Calu3 (cell line): ENCODE measurements around the gene WBP1L. TPM values are rescaled to one million over a fixed set of nuclear protein-coding genes. Genes with fewer than 3 reads are reported as not detected.

Source experiments
- BruUV-seq: library from RNA; stranded (reverse); fragments of 400-500 nt; replicated peaks from 2 replicates; lab custom pipeline; 2021; lab: Mats Ljungman, UMichigan
- CTCF ChIA-PET: fragments of 300-600 bp; sonication (Branson Sonifier 250); formaldehyde crosslinking; loops from one replicate; lab custom pipeline; 2022; ENCODE audit warnings: antibody characterized with exemption; lab: Charles Lee
- DNase-seq: peaks from one replicate; pipeline ENCODE4 v3.0.0; 2022
- H3K27ac Mint-ChIP-seq: one replicate; pipeline ENCODE4 v1.8.0; 2022; ENCODE audit warnings: mixed read lengths; ENCODE audit not compliant: unreplicated experiment
- H3K27me3 Mint-ChIP-seq: one replicate; pipeline ENCODE4 v1.8.0; 2022; ENCODE audit warnings: mixed read lengths; ENCODE audit not compliant: unreplicated experiment
- H3K36me3 Mint-ChIP-seq: one replicate; pipeline ENCODE4 v1.8.0; 2022; ENCODE audit warnings: mild to moderate bottlenecking, moderate library complexity, mixed read lengths; ENCODE audit not compliant: insufficient read depth, unreplicated experiment
- H3K4me1 Mint-ChIP-seq: one replicate; pipeline ENCODE4 v1.8.0; 2022; ENCODE audit warnings: mild to moderate bottlenecking, low read depth, mixed read lengths; ENCODE audit not compliant: unreplicated experiment
- H3K4me3 Mint-ChIP-seq: one replicate; pipeline ENCODE4 v1.8.0; 2022; ENCODE audit warnings: mild to moderate bottlenecking, low read depth, moderate library complexity, mixed read lengths; ENCODE audit not compliant: unreplicated experiment
- H3K9me3 Mint-ChIP-seq: one replicate; pipeline ENCODE4 v1.8.0; 2022; ENCODE audit warnings: low read depth, mixed read lengths; ENCODE audit not compliant: unreplicated experiment
- intact Hi-C: fragments of 100-400 bp; cut with micrococcal nuclease; formaldehyde crosslinking; loops from one replicate; pipeline ENCODE4 v1.10.0; 2022; ENCODE audit not compliant: unreplicated experiment
- total RNA-seq: library from RNA; stranded (reverse); gene quantifications from 2 replicates; pipeline ENCODE4 v1.2.3, GENCODE V29; 2022
- TF ChIP-seq, protein P1 (sequence below): fragments of 200-600 bp; IDR thresholded peaks from one replicate; pipeline ENCODE4 v1.8.0; 2022; ENCODE audit warnings: antibody characterized with exemption; ENCODE audit not compliant: unreplicated experiment

Gene WBP1L
- total RNA-seq, 1 experiment from 2014 or later, result 19.9 TPM

DNA sequence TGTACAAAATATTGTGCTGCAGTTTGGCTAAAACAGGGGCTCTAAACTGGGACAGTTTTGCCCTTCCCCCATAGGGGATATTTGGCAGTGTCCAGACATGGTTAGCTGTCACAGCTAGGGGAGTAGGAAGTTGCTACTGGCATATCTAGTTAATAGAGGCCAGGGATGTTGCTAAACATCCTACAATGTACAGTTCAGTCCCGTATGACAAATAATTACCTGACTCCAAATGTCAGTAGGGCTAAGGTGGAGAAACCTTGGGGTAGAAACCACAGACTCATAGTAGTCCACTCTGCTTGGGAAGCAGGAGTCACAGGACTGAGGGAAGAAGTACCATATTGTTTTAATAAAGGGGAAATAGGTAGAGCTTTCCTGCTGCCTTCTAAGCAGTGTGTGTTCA lies 39.8 kb downstream of the WBP1L start:
- no peaks in the 10 kb centered on the region for H3K36me3 Mint-ChIP-seq
- CTCF ChIA-PET, result no interaction called here
- H3K9me3 Mint-ChIP-seq, result no peaks in the 10 kb centered on the region
- H3K27ac Mint-ChIP-seq, result no peak overlapping the region
- H3K4me3 Mint-ChIP-seq, result no peak overlapping the region
- intact Hi-C loops, result no loop called here
- TF ChIP-seq, protein P1, sequence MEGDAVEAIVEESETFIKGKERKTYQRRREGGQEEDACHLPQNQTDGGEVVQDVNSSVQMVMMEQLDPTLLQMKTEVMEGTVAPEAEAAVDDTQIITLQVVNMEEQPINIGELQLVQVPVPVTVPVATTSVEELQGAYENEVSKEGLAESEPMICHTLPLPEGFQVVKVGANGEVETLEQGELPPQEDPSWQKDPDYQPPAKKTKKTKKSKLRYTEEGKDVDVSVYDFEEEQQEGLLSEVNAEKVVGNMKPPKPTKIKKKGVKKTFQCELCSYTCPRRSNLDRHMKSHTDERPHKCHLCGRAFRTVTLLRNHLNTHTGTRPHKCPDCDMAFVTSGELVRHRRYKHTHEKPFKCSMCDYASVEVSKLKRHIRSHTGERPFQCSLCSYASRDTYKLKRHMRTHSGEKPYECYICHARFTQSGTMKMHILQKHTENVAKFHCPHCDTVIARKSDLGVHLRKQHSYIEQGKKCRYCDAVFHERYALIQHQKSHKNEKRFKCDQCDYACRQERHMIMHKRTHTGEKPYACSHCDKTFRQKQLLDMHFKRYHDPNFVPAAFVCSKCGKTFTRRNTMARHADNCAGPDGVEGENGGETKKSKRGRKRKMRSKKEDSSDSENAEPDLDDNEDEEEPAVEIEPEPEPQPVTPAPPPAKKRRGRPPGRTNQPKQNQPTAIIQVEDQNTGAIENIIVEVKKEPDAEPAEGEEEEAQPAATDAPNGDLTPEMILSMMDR, result no peak
- BruUV-seq, result no TSS peak
- H3K27me3 Mint-ChIP-seq, result no peaks in the 10 kb centered on the region
- DNase-seq, result no peak
- H3K4me1 Mint-ChIP-seq, result peaks cover 8% of the 10 kb centered on the region

GRCh38 chr10:102785818-102786217 lies 42.1 kb downstream of the WBP1L start:
- Mint-ChIP-seq H3K9me3 (no peaks in the 10 kb centered on the region), H3K36me3 (no peaks in the 10 kb centered on the region), H3K27ac (no peak overlapping the region), H3K4me3 (no peak overlapping the region), H3K27me3 (no peaks in the 10 kb centered on the region), H3K4me1 (no peaks in the 10 kb centered on the region)
- TF ChIP-seq, protein P1, result no peak
- CTCF ChIA-PET, result no interaction called here
- intact Hi-C loops, result no loop called here
- BruUV-seq, result no TSS peak
- DNase-seq, result no peak

DNA sequence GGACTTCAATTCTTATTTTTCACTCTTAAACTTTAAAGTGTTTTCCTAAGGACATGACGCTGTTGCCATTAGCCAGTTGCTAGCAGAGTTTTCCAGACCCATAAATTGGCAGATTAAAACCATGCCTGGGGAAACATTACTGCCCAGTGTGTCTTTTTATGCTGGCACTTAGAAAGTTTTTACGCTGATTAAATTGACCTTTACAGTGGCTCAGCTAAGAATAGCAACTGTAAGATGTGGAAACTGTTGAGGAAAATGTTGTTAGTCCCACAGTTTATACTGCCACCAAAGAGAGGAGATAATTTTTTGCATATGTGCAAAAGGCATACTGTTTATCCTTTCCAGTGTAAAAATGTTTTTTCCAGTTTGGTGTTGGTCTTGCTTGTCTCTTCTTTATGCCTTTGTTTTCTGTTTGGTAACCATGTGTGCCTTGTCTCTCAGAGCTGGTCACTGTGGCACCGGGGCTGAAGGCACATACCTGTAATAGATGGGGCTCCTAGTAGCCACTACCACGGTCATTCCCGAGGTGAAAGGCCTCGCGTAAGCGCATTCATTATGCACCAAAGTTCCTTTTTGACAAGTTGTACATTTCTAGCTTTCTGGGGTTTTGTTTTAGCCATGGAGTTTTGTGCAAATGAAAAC lies 48.1 kb downstream of the WBP1L start:
- H3K27ac Mint-ChIP-seq, result no peak overlapping the region
- H3K4me3 Mint-ChIP-seq, result no peak overlapping the region
- H3K36me3 Mint-ChIP-seq, result no peaks in the 10 kb centered on the region
- DNase-seq, result no peak
- H3K4me1 Mint-ChIP-seq, result no peaks in the 10 kb centered on the region
- TF ChIP-seq, protein P1, result no peak
- no peaks in the 10 kb centered on the region for H3K9me3 Mint-ChIP-seq
- CTCF ChIA-PET, result no interaction called here
- intact Hi-C loops, result no loop called here
- no peaks in the 10 kb centered on the region for H3K27me3 Mint-ChIP-seq
- no TSS peak for BruUV-seq

DNA sequence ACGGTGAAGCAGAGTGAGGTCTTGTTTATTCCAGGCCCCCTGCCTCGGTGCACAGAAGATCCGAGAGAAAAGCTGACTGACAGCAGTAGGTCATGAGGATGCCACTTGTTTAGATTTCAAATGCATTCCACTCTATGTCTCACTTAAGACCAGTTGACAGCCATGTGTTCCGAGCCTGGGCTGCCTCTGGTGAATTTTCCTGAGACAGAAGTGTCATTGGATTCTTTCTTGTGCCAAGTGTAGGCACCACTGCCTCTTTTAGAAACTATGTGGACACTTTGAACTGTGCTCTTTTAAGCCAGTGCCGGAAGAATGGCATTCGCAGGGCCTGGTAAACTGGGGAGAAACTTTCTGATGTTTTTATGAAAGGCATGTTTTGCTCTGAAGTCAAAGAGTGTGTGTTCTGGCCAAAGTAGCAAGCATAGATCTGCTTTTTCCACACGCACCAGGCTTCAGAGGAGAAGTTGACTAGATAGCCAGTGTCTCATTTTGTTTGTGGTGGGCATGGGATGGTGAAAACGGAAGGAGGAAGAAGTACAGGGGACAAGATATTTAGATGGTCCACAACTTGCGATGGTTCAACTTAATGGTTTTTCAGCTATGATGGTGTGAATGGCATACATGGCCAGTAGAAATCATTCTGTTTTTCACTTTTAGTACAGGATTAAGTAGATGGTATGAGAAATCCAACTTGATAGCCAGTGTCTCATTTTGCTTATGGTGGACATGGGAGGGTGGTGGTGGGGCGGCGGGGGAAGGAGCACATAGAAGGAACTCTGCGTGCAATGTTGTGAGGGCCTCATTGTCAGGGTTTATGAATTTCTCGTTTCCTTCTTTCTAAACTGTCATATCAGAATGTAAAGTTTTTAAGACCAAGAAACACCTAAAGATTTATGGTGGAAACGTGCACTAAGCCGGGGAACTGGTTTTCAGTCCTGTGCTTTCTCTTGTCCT lies 52.0 kb downstream of the WBP1L start:
- Mint-ChIP-seq H3K27ac (no peak overlapping the region), H3K4me1 (no peaks in the 10 kb centered on the region), H3K36me3 (no peaks in the 10 kb centered on the region), H3K9me3 (no peaks in the 10 kb centered on the region), H3K27me3 (no peaks in the 10 kb centered on the region), H3K4me3 (no peak overlapping the region)
- intact Hi-C loops, result no loop called here
- DNase-seq, result no peak
- no TSS peak for BruUV-seq
- CTCF ChIA-PET, result no interaction called here
- TF ChIP-seq, protein P1, result no peak
